Left kidney (tissue), 2 donors: ENCODE data around the gene RASSF3. TPM values are rescaled to one million over a fixed set of nuclear protein-coding genes. Genes with fewer than 3 reads are reported as not detected.

ENCODE experiments used
- DNase-seq: peaks from one replicate; pipeline ENCODE4 v3.0.0-alpha.2; 2013
- polyA plus RNA-seq: library from polyadenylated mRNA; unstranded; fragments of 120-200 nt; gene quantifications from one replicate; pipeline ENCODE4 v1.2.1, GENCODE V29; 2013; ENCODE audit not compliant: insufficient read length

The RASSF3 gene
- polyA plus RNA-seq, 1 donor: 21.7 TPM

DNA sequence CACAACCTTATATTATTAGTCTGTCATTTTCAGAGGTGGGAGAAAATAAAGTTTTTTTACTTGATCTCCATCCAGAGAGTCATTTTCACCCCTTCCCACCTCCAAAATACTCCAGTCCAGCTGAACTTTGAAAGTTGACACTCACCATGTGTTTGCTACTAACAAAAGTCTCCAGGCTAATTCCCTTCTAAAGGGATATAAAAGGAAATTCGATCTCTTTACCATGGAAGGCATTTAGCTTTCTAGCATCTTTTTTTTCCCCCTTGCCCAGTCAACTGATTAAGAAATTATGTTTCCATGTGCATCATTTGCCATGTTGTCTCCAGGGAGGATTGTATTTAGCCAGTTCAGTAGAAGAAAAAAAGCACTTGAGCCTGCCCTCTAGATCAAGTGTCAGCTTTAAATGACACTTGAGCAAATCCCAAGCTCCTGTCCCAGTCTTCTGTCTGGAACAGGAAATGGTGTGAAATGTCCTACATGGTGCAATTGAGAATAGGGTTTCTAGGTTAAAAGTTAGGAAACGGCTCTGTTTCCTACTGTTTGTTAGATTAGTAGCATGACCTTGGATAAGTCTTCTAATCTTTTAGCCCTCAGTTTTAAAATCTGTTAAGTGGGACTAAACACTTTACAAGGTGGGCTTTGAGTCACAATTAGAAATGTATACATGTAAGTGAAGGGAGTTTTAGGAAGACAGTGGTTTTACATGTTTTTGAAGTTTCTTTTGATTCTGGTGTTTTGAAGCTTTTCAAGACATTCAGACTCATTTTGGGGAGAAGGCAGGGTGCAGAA is 81.7 kb downstream of the RASSF3 start:
- peak; percentile 73 for DNase-seq

DNA sequence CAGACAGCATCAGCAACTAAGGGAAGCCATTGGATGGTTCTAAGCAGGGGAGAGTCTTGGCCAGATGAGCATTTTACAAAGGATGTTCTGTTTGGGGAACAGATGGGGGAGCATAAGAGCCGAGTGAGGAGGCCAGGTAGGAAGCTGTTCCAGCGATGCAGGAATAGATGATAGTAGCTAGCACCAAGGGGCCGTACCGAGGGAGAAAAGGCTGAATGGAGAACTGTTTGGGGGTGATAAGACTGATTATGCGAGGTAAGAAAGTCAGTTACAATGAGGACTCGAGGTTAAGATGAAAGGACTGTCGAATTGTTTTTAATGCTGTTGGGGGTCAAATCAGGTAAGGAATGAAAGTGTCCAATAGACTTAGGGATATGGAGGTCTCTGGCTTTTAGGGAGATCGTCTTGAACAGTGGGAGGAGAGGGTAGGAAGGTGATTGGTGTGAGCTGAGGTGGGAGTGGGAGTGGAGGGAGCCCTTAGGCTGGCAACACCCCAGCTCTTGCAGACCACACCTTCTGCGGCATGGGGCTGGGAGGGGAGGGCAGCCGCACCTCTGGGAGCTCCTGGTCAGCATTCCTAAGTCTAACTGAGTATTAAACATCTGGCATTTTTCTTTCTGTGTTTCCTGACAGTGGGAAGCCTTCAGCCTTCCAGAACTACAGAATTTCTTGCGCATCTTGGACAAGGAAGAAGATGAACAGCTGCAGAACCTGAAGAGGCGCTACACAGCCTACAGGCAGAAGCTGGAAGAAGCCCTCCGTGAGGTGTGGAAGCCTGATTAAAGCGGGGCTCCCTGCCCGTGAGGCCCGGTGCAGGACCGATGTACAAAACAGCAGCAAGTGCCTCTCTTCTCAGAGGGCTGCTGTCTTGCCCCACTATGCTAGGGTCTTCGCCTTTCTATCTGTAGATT is 84.1 kb downstream of the RASSF3 start:
- DNase-seq: no peak

- no peak for DNase-seq
Observed at GRCh38 chr12:64695550-64695949, 85.3 kb downstream of the RASSF3 start.

GRCh38 chr12:64696080-64696741 is 85.9 kb downstream of the RASSF3 start:
- peak; percentile 44 for DNase-seq

DNA sequence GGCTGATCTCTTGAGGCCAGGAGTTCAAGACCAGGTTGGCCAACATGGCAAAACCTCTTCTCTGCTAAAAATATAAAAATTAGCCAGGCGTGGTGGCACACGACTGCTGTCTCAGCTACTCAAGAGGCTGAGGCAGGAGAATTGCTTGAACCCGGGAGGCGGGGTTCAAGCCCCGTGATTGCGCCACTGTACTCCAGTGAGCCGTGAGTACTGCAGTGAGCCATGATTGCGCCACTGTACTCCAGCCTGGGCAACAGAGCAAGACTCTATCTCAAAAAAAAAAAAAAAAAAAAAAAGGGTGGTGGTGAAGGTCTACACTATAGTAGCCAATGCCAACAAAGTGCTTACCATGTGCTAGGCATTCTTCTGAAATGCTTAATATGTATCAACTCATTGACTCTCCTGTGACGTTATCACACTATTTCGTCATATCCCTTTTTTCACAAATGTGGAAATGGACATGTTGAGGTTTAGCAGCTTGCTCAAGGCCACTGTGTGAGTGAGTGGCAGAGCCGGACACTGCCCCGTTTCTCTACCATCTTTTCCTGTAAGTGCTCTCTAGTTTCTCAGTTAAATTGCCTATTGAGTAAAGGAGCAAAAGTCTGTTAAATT is 89.3 kb downstream of the RASSF3 start:
- DNase-seq: no peak

GRCh38 chr12:64700532-64700931 is 90.2 kb downstream of the RASSF3 start:
- no peak for DNase-seq

DNA sequence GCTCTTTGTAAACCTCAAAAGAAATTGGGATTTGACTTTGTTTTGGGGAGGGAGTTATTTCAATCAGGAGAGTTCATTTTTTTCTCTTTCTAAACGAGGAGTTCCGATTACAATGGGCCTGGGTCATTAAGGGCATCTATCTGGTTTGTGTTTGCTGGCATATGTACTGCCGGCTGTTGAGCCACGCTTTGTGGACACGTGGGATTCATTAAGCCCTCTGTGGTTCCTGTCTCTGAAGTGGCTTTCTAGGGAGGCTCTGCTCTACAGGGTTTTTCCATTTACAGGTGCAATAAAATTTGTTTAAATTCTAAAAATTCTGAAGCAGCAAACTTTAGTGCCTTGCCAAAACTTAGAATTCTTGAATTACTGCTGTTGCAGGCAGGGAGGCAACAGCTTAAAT is 91.0 kb downstream of the RASSF3 start:
- DNase-seq: no peak

GRCh38 chr12:64706306-64706705 is 96.0 kb downstream of the RASSF3 start:
- DNase-seq: no peak

- no peak for DNase-seq
Observed at GRCh38 chr12:64706857-64707256, 96.6 kb downstream of the RASSF3 start.

GRCh38 chr12:64707362-64707761 is 97.1 kb downstream of the RASSF3 start:
- no peak for DNase-seq

DNA sequence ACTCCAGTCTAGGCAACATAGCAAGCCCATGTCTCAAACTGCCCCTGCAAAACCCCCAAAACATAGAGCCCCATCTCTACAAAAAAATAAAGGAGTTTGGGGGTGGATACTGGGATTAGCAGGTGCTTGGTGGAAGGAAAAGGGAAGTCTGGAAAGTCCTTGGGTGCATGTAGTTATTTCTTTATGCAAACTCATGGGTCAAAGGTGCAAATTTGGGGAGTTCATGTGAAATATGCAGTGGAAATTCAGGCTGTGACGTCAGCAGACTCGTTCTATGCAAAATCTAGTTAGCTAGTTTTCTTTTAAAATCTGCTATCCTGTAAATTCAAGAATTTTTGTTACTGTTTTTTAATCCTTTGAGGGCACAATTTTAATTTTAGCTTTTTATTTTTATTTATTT is 97.6 kb downstream of the RASSF3 start:
- DNase-seq: no peak

- DNase-seq: no peak
Observed at GRCh38 chr12:64709429-64709828, 99.1 kb downstream of the RASSF3 start.

GRCh38 chr12:64713376-64713775 is 103.1 kb downstream of the RASSF3 start:
- no peak for DNase-seq

GRCh38 chr12:64714551-64714968 is 104.3 kb downstream of the RASSF3 start:
- no peak for DNase-seq

- no peak for DNase-seq
Observed at GRCh38 chr12:64716371-64716770, 106.1 kb downstream of the RASSF3 start.

GRCh38 chr12:64716839-64717455 is 106.7 kb downstream of the RASSF3 start:
- no peak for DNase-seq

GRCh38 chr12:64718649-64719048 is 108.4 kb downstream of the RASSF3 start:
- no peak for DNase-seq

DNA sequence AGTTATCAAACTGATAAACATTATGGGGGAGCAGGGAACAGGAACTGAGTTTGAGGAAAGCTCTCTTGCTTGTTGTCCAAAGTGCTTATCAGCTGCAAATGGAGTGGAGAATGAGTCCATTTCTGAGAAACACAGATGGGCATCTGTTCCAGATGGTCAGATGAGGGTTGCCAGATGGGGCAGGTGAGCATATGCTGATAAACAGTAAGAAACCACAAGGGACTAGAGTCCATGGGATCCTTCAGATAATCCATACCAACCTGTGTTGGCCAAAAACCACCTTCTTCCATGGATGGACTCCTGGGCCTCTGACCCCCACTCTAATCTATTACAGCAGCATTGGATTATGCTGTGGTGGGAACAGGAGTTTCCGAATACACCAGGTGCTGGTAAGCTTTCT is 110.6 kb downstream of the RASSF3 start:
- no peak for DNase-seq

DNA sequence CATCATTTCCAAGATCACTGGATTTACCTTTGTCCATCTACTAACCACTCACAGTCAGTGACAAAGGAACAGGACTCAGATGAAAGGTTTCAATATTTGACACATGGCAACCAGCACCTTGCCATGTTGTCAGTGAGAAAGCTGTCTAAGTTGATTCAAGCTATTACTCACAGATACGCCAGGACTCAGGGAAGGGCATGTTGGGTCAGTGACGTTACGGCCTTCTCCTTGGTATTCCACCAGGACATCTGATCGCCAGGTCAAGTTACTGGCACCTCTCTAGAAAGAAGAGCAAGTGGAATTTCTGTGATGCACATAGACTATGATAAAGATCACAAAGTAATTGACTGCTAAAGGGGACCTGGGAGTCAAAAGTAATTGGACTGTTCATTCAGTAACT is 112.5 kb downstream of the RASSF3 start:
- DNase-seq: no peak

GRCh38 chr12:64723630-64724029 is 113.3 kb downstream of the RASSF3 start:
- DNase-seq: no peak

DNA sequence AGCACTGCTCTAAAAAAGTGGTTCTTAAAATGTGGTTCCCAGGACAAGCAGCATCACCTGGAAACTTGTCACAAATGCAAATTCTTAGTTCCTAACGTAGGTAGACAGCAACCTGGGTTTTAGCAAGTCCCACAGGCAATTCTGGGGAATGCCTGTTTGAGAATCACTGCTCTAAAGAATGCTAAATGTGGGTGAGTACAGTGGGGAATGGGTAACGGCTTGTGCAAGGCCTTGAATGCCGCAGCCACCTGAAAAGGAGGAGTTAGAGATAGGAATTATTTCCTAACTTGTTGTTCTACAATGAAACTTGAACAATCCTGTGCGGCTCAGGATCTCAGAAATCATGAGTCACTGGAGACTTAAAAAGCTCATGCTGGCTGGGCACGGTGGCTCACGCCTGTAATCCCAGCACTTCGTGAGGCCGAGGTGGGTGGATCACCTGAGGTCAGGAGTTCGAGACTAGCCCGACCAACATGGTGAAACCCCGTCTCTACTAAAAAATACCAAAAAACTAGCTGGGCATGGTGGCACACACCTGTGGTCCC is 114.0 kb downstream of the RASSF3 start:
- no peak for DNase-seq
